ENCODE data around the gene GSTM1. TPM values are rescaled to one million over a fixed set of nuclear protein-coding genes. Genes with fewer than 3 reads are reported as not detected.
A peak's percentile ranks its signal among the peaks of the same experiment; 100 is the strongest.

Gene GSTM1
- total RNA-seq, 1 donor from 2014 or later, result 47.8 TPM

GRCh38 chr1:109650609-109651008, 37.0 kb upstream of the GSTM1 start:
- Mint-ChIP-seq H3K4me1 (peaks cover 20% of the 10 kb centered on the region), H3K9me3 (peaks cover 5% of the 10 kb centered on the region), H3K4me3 (no peak overlapping the region), H3K27ac (ENCODE audit: unreplicated experiment) (no peak overlapping the region), H3K27me3 (ENCODE audit: low read depth) (peaks cover 36% of the 10 kb centered on the region), H3K36me3 (ENCODE audit: low read depth) (peaks cover 7% of the 10 kb centered on the region)
- no peak for DNase-seq (ENCODE audit: low read depth, low spot score)
- no peak for TF ChIP-seq CTCF (conservative IDR thresholded peaks at IDR 0.05)

- H3K27me3 Mint-ChIP-seq (ENCODE audit: low read depth), result peaks cover 40% of the 10 kb centered on the region
- H3K9me3 Mint-ChIP-seq, result peaks cover 5% of the 10 kb centered on the region
- H3K36me3 Mint-ChIP-seq (ENCODE audit: low read depth), result peaks cover 2% of the 10 kb centered on the region
- no peak for TF ChIP-seq CTCF (conservative IDR thresholded peaks at IDR 0.05)
- no peak overlapping the region for H3K27ac Mint-ChIP-seq (ENCODE audit: unreplicated experiment)
- no peak overlapping the region for H3K4me3 Mint-ChIP-seq
- DNase-seq (ENCODE audit: low read depth, low spot score), result no peak
- peaks cover 33% of the 10 kb centered on the region for H3K4me1 Mint-ChIP-seq
Measured at GRCh38 chr1:109652402-109652801, 35.2 kb upstream of the GSTM1 start.

- no peak for TF ChIP-seq CTCF (conservative IDR thresholded peaks at IDR 0.05)
- Mint-ChIP-seq H3K36me3 (ENCODE audit: low read depth) (no peaks in the 10 kb centered on the region), H3K27ac (ENCODE audit: unreplicated experiment) (no peak overlapping the region), H3K9me3 (peaks cover 5% of the 10 kb centered on the region), H3K27me3 (ENCODE audit: low read depth) (peaks cover 40% of the 10 kb centered on the region), H3K4me3 (peak overlapping the region; percentile 56), H3K4me1 (peaks cover 42% of the 10 kb centered on the region)
- DNase-seq (ENCODE audit: low read depth, low spot score), result no peak
Measured at GRCh38 chr1:109653306-109653705, 34.3 kb upstream of the GSTM1 start.

GRCh38 chr1:109654519-109654918, 33.1 kb upstream of the GSTM1 start:
- Mint-ChIP-seq H3K4me1 (peaks cover 39% of the 10 kb centered on the region), H3K9me3 (no peaks in the 10 kb centered on the region), H3K36me3 (ENCODE audit: low read depth) (no peaks in the 10 kb centered on the region), H3K27ac (ENCODE audit: unreplicated experiment) (no peak overlapping the region), H3K27me3 (ENCODE audit: low read depth) (peaks cover 40% of the 10 kb centered on the region), H3K4me3 (peak overlapping the region; percentile 94)
- DNase-seq (ENCODE audit: low read depth, low spot score), result no peak
- no peak for TF ChIP-seq CTCF (conservative IDR thresholded peaks at IDR 0.05)

- Mint-ChIP-seq H3K27ac (ENCODE audit: unreplicated experiment) (peak within 1 kb of the TSS; percentile 95), H3K36me3 (ENCODE audit: low read depth) (no peaks in the 10 kb centered on the region), H3K9me3 (no peaks in the 10 kb centered on the region), H3K4me3 (peak within 1 kb of the TSS; percentile 94), H3K27me3 (ENCODE audit: low read depth) (peaks cover 35% of the 10 kb centered on the region), H3K4me1 (peaks cover 37% of the 10 kb centered on the region)
- peak; percentile 68 for DNase-seq (ENCODE audit: low read depth, low spot score)
- no peak for TF ChIP-seq CTCF (conservative IDR thresholded peaks at IDR 0.05)
Measured at GRCh38 chr1:109655615-109656519, 31.8 kb upstream of the GSTM1 start, which contains the start of gene GSTM4. TSS of gene GSTM4 (plus strand) at chr1:109656099. CDS start at chr1:109656390, 291 bp downstream.
